K562 (cell line): ENCODE data around the gene SLC27A4. TPM values are rescaled to one million over a fixed set of nuclear protein-coding genes. Genes with fewer than 3 reads are reported as not detected.
A peak's percentile ranks its signal among the peaks of the same experiment; 100 is the strongest.

Experiments
- BCL6 ChIP-seq: fragments of 250-450 bp; sonication (Bioruptor Pico); IDR thresholded peaks from 2 replicates; pipeline ENCODE4 v1.4.0; 2020
- CCAR2 ChIP-seq: fragments of 200-400 bp; formaldehyde crosslinking; IDR thresholded peaks from 2 replicates; pipeline ENCODE4 v1.6.1; 2017; ENCODE audit warnings: mild to moderate bottlenecking, low read depth, low read length
- CHD1 ChIP-seq: fragments of 200-600 bp; sonication (generic); IDR thresholded peaks from one replicate; pipeline ENCODE4 v1.6.1; 2012; ENCODE audit warnings: mild to moderate bottlenecking, moderate library complexity, low read length, inconsistent platforms
- HCFC1 ChIP-seq: IDR thresholded peaks from 2 replicates; pipeline ENCODE4 v1.6.1; 2012; ENCODE audit warnings: low read depth, low read length, improper control_type of control experiment
- KDM5B ChIP-seq: fragments of 200-600 bp; sonication (generic); IDR thresholded peaks from 2 replicates; pipeline ENCODE4 v1.6.1; 2012; ENCODE audit warnings: low read depth, mild to moderate bottlenecking, moderate library complexity, low read length, control low read depth, inconsistent platforms; ENCODE audit not compliant: insufficient replicate concordance
- MYC ChIP-seq, 2 experiments: fragments of 250-450 bp in 1 of 2; sonication (Bioruptor Pico) in 1 of 2; IDR thresholded peaks; 2 replicates each; pipeline versions ENCODE4 v1.5.1 to v1.6.1; 2012 to 2021; ENCODE audit warnings: low read depth in 2 of 2, borderline replicate concordance in 1 of 2, improper control_type of control experiment in 1 of 2, low read length in 1 of 2, mild to moderate bottlenecking in 1 of 2, moderate library complexity in 1 of 2
- OTX1 ChIP-seq: fragments of 450-650 bp; formaldehyde crosslinking; IDR thresholded peaks from 2 replicates; pipeline ENCODE4 v1.4.0; 2022; ENCODE audit warnings: mild to moderate bottlenecking
- PCBP1 ChIP-seq: fragments of 200-400 bp; formaldehyde crosslinking; IDR thresholded peaks from 2 replicates; pipeline ENCODE4 v1.6.1; 2018; ENCODE audit warnings: mild to moderate bottlenecking, low read depth, low read length; ENCODE audit not compliant: poor library complexity, severe bottlenecking
- PHF8 ChIP-seq: fragments of 200-600 bp; sonication (generic); IDR thresholded peaks from 2 replicates; pipeline ENCODE4 v1.6.1; 2012; ENCODE audit warnings: mixed run types, mild to moderate bottlenecking, inconsistent platforms, low read length, moderate library complexity, borderline replicate concordance
- PPARD ChIP-seq: fragments of 250-450 bp; sonication (Bioruptor Pico); IDR thresholded peaks from 2 replicates; pipeline ENCODE4 v1.8.0; 2022; ENCODE audit warnings: inconsistent platforms, mild to moderate bottlenecking, moderate library complexity
- RAD51 ChIP-seq: fragments of 450-650 bp; IDR thresholded peaks from 2 replicates; pipeline ENCODE4 v1.7.1; 2016; ENCODE audit warnings: low read depth, mild to moderate bottlenecking, borderline replicate concordance
- RFX5 ChIP-seq: IDR thresholded peaks from 2 replicates; pipeline ENCODE4 v1.6.1; 2011; ENCODE audit warnings: low read depth, mild to moderate bottlenecking, improper control_type of control experiment, low read length
- SIN3A ChIP-seq, 2 experiments: fragments of 150-350 bp in 1 of 2; IDR thresholded peaks; 2 replicates each; pipeline ENCODE4 v1.6.1; 2011 to 2016; ENCODE audit warnings: borderline replicate concordance in 2 of 2, low read depth in 2 of 2, low read length in 2 of 2, mild to moderate bottlenecking in 2 of 2, moderate library complexity in 2 of 2; ENCODE audit not compliant: control insufficient read depth in 1 of 2
- SRSF1 ChIP-seq: fragments of 200-400 bp; formaldehyde crosslinking; IDR thresholded peaks from 2 replicates; pipeline ENCODE4 v1.6.1; 2017; ENCODE audit warnings: mild to moderate bottlenecking, low read depth, low read length, moderate library complexity
- TAF1 ChIP-seq: IDR thresholded peaks from 2 replicates; pipeline ENCODE4 v1.6.1; 2011; ENCODE audit warnings: mild to moderate bottlenecking, low read length, moderate library complexity; ENCODE audit not compliant: insufficient read depth, control insufficient read depth, severe bottlenecking; ENCODE audit errors: extremely low read depth
- U2AF1 ChIP-seq: fragments of 200-400 bp; formaldehyde crosslinking; optimal IDR thresholded peaks from 2 replicates; pipeline ENCODE3; 2017; ENCODE audit warnings: mild to moderate bottlenecking, low read depth, low read length, moderate library complexity
- XRCC3 ChIP-seq: fragments of 450-650 bp; IDR thresholded peaks from 2 replicates; pipeline ENCODE4 v1.6.1; 2017; ENCODE audit warnings: mild to moderate bottlenecking, moderate library complexity
- ZNF124 ChIP-seq: sonication (generic); formaldehyde crosslinking; IDR thresholded peaks from 2 replicates; pipeline ENCODE4 v1.8.1; 2022; ENCODE audit warnings: missing genetic modification reagents
- ZNF212 ChIP-seq: fragments of 450-650 bp; formaldehyde crosslinking; IDR thresholded peaks from 2 replicates; pipeline ENCODE4 v1.4.0; 2020; ENCODE audit warnings: mild to moderate bottlenecking
- ZNF445 ChIP-seq: fragments of 250-450 bp; sonication (Bioruptor Pico); IDR thresholded peaks from 2 replicates; pipeline ENCODE4 v1.4.0; 2020; ENCODE audit warnings: low read depth, mild to moderate bottlenecking, moderate library complexity
- ZNF764 ChIP-seq: fragments of 250-450 bp; sonication (Bioruptor Pico); IDR thresholded peaks from 2 replicates; pipeline ENCODE4 v1.4.0; 2020; ENCODE audit warnings: low read depth, mild to moderate bottlenecking, moderate library complexity
- ZSCAN32 ChIP-seq: fragments of 450-650 bp; formaldehyde crosslinking; IDR thresholded peaks from 2 replicates; pipeline ENCODE4 v1.4.0; 2020; ENCODE audit warnings: mild to moderate bottlenecking, moderate library complexity
- polyA plus RNA-seq, 8 experiments: library from polyadenylated mRNA; depleted of rRNA in 4 of 8; stranded (reverse) in 5 of 8; unstranded in 3 of 8; fragments of >200 nt; fragmentation: Nextera tagmentation in 2 of 8; fragmentation: Illumina TruSeq in 1 of 8; extraction: Ambion mirVana in 2 of 8; extraction: Trizol in 1 of 8; gene quantifications; 2 replicates each; pipeline versions ENCODE4 v1.2.1 to v1.2.3, GENCODE V29; 2011 to 2014; ENCODE audit warnings: inconsistent platforms in 1 of 8, missing spikeins in 1 of 8
- total RNA-seq, 7 experiments: library from RNA; depleted of rRNA in 6 of 7; stranded (reverse); fragments of >200 nt in 6 of 7; fragmentation: Illumina TruSeq in 2 of 7; extraction: Trizol in 2 of 7; gene quantifications; 2 replicates each; pipeline versions ENCODE4 v1.2.1 to v1.2.3, GENCODE V29; 2011 to 2021; ENCODE audit warnings: low replicate concordance in 1 of 7
- TF ChIP-seq, protein P1 (sequence below): fragments of 250-450 bp; sonication (Bioruptor Pico); IDR thresholded peaks from 2 replicates; pipeline ENCODE4 v1.4.0; 2020; ENCODE audit warnings: borderline replicate concordance
- TF ChIP-seq, protein P2 (sequence below): fragments of 250-450 bp; sonication (Bioruptor Pico); IDR thresholded peaks from 2 replicates; pipeline ENCODE4 v1.5.0; 2020; ENCODE audit warnings: mild to moderate bottlenecking

SLC27A4 gene
- total and polyA plus RNA-seq, 9 of the 15 experiments (the other 6 are each of a cell fraction or from before 2014, with no cell fraction given) = 0.25 to 35.7 (median 14.0) TPM

DNA sequence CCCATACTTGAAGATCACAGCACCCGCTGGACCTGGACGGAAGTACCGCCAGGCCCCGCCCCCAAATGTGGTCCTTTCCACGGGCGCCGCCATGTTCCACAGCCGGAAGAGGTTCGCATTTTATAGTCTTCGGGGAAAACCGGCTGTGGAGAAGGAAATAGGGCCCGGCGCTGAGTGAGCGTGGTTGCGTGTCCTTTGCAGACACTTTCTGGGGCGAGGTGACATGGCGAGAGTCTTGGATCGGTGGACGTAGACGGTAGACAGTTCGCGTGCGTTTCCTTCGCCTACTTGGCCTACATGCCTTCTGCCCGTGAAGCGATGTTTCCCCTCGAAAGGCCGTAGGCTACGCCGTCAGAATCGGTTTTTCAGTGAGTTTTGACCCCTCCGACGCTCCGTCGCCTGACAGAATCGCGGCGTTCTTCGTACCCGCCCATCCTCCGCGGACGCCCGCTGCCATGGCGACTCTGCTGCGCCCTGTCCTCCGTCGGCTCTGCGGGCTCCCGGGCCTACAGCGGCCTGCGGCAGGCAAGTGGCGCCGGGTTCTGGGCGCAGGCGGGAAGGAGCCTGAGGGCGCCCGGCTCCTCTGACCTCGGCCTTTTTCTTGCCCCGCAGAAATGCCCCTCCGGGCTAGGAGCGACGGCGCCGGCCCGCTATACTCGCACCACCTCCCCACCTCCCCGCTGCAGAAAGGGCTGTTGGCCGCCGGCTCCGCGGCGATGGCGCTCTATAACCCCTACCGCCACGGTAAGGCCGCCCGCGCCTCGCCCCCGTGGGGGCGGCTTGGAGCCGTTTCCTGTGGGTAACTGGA is 17.7 kb upstream of the SLC27A4 start, which contains the start of the genes COQ4 and TRUB2 (continued):
- TF ChIP-seq PPARD (CRISPR knock-in tag) (no peak), CCAR2 (0 out of 2 replicates have a peak, but pooled peaks have one; percentile 28), XRCC3 (no peak), BCL6 (CRISPR knock-in tag) (peak; percentile 28; the same call in 1 of the 2 replicates), PCBP1 (peak; percentile 75), HCFC1 (peak; percentile 96), TAF1 (no peak), CHD1 (peak; percentile 93), U2AF1 (peak; percentile 96), RFX5 (no peak), SIN3A (IDR thresholded peaks at IDR 0.05; ENCODE audit: borderline replicate concordance in 2 of 2, control insufficient read depth in 1 of 2, low read depth in 2 of 2, low read length in 2 of 2) (peak in 1 of 2 experiments; percentile 100; a peak in 2 of 4 replicates), OTX1 (CRISPR knock-in tag) (peak; percentile 95), ZNF124 (CRISPR knock-in tag) (no peak), PHF8 (peak; percentile 100), ZNF764 (CRISPR knock-in tag) (peak; percentile 68; the same call in 1 of the 2 replicates), KDM5B (peak; percentile 82), ZSCAN32 (CRISPR knock-in tag) (peak; percentile 73), RAD51 (no peak), SRSF1 (peak; percentile 85; the same call in 1 of the 2 replicates), ZNF445 (CRISPR knock-in tag) (0 out of 2 replicates have a peak, but pooled peaks have one; percentile 47), MYC (IDR thresholded peaks at IDR 0.05; ENCODE audit: low read depth, low read length) (peak; percentile 100), MYC (CRISPR knock-in tag; IDR thresholded peaks at IDR 0.05; ENCODE audit: borderline replicate concordance, low read depth) (no peak), ZNF212 (CRISPR knock-in tag) (peak; percentile 80; the same call in 1 of the 2 replicates)
- TF ChIP-seq, protein P1, sequence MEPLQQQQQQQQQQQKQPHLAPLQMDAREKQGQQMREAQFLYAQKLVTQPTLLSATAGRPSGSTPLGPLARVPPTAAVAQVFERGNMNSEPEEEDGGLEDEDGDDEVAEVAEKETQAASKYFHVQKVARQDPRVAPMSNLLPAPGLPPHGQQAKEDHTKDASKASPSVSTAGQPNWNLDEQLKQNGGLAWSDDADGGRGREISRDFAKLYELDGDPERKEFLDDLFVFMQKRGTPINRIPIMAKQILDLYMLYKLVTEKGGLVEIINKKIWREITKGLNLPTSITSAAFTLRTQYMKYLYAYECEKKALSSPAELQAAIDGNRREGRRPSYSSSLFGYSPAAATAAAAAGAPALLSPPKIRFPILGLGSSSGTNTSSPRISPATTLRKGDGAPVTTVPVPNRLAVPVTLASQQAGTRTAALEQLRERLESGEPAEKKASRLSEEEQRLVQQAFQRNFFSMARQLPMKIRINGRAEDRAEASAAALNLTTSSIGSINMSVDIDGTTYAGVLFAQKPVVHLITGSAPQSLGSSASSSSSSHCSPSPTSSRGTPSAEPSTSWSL (CRISPR knock-in tag) = peak; percentile 96
- TF ChIP-seq, protein P2, sequence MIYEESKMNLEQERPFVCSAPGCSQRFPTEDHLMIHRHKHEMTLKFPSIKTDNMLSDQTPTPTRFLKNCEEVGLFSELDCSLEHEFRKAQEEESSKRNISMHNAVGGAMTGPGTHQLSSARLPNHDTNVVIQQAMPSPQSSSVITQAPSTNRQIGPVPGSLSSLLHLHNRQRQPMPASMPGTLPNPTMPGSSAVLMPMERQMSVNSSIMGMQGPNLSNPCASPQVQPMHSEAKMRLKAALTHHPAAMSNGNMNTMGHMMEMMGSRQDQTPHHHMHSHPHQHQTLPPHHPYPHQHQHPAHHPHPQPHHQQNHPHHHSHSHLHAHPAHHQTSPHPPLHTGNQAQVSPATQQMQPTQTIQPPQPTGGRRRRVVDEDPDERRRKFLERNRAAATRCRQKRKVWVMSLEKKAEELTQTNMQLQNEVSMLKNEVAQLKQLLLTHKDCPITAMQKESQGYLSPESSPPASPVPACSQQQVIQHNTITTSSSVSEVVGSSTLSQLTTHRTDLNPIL = no peak
